ENCODE measurements around the gene CTNNBL1.

Gene CTNNBL1

DNA sequence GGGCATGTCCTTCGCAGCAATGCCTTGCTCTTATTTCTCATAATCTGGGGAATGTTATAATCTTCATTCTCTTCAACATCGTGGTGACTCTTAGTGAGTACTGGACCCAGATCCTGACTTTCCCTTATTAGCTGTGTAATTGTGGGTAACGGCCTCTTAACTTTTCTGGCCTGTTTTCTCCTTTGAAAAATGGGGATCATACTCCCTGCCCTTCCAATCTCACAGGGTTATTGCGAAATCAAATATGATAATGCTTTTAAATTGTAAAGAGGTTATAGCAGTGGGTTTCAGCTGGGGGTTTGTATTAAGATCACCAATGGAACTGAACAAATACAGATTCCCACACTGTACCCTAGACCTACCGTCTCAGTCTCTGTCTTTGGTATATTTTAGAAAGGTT is 77.1 kb downstream of the CTNNBL1 start:
- no peak overlapping the region for H3K4me3 ChIP-seq (ENCODE audit: low read depth, low read length)
- TF ChIP-seq, protein P1, sequence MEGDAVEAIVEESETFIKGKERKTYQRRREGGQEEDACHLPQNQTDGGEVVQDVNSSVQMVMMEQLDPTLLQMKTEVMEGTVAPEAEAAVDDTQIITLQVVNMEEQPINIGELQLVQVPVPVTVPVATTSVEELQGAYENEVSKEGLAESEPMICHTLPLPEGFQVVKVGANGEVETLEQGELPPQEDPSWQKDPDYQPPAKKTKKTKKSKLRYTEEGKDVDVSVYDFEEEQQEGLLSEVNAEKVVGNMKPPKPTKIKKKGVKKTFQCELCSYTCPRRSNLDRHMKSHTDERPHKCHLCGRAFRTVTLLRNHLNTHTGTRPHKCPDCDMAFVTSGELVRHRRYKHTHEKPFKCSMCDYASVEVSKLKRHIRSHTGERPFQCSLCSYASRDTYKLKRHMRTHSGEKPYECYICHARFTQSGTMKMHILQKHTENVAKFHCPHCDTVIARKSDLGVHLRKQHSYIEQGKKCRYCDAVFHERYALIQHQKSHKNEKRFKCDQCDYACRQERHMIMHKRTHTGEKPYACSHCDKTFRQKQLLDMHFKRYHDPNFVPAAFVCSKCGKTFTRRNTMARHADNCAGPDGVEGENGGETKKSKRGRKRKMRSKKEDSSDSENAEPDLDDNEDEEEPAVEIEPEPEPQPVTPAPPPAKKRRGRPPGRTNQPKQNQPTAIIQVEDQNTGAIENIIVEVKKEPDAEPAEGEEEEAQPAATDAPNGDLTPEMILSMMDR (IDR thresholded peaks at IDR 0.05; ENCODE audit: low read depth, low read length), result no peak

DNA sequence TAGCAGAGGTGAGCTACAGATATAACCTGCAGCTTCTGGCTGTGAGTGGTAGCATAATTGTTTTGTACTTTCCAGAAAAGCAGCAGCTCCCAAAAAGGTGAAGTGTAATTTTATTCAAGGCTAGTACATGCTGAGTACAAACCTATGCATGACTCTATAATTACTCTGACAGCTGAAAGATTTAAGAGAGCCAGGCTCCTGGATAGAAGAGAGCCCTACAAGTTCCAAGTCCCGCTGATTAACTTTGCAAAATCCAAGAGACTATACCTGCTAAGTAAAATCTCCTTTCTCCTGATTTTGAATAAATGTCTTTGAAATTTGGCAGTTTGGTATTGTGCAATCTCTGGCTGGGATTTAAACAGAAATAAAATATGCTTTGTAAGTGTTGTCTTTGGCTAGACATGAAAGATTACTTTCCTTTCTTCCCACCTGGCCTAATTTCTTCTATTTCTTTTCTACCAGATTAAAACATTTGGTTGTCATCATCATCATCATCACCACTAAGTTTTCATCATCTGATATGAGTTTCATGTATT is 79.5 kb downstream of the CTNNBL1 start:
- H3K4me3 ChIP-seq (ENCODE audit: low read depth, low read length), result no peak overlapping the region
- TF ChIP-seq, protein P1 (IDR thresholded peaks at IDR 0.05; ENCODE audit: low read depth, low read length), result no peak

DNA sequence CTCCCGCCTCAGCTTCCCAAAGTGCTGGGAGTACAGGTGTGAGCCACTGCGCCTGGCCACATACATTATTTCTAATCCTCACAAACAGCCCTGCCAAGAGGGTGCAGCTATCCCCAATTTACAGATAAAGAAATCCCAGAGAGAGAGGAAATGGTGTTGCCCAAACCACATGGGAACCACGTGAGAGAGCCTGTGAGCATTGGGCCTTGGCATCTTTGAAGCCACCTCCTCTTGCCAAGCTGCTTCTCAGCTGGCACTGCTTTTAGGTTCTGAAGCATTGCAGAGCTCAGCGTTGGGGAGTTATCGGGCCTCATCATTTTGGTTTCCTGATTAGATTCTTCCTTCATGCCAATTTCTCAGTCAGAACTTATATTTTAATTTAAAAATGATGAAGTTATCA is 80.3 kb downstream of the CTNNBL1 start:
- no peak overlapping the region for H3K4me3 ChIP-seq (ENCODE audit: low read depth, low read length)
- TF ChIP-seq, protein P1 (IDR thresholded peaks at IDR 0.05; ENCODE audit: low read depth, low read length), result no peak

DNA sequence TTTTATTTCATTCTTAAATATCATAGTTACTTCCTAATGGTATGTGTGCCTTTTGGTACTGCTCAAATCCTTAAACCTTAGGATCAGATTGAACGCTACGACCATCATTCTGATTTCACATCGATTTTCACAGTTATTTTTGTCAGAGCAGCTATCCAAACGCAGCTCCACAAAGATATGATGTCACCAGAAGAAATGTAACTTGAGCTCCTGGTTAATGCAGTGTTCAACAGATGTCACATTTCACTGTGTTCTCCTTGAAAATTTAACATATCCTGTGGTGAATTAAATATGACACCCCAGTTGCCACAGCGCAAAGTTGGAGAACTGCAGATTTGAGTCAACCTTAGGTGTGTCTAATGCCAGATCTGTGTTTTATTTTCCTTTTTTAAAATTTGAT is 81.4 kb downstream of the CTNNBL1 start:
- no peak overlapping the region for H3K4me3 ChIP-seq (ENCODE audit: low read depth, low read length)
- TF ChIP-seq, protein P1 (IDR thresholded peaks at IDR 0.05; ENCODE audit: low read depth, low read length), result no peak

DNA sequence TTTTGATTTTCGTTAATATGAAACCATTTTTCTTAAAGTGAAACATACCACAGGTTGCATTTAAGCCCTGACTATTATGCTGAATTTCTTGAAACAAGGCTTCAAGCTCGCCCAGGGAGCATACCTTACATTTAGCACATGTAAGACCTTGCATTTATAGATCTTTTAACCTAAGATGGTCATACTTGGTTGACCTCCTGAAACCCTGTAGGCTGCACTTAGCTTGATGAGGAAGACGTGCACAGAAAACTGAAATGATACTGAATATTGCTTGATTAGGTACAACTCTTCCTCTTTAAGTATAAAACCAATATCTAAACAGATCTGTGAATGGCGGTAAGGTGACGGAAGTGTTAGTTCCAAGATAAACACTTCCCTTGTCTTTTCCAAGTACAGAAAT is 82.2 kb downstream of the CTNNBL1 start:
- no peak overlapping the region for H3K4me3 ChIP-seq (ENCODE audit: low read depth, low read length)

DNA sequence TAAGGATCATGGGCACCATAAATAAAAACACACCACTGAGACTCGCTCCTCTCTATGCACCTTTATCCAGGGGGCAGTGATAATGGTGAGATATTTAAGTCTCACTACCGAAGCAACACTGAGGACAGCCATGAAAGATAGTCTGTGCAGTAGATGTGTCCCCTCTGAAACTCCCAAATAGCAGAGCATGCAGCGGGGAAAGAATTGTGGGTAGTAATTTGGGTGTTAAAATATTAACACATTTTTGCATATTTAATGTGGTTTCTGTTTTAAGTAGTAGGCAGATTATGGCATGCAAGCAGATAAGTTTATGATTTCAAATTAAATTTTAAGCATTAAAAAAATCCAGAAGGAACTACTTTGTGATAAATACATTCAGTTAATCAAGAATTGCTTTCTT is 82.7 kb downstream of the CTNNBL1 start:
- TF ChIP-seq, protein P1 (IDR thresholded peaks at IDR 0.05; ENCODE audit: low read depth, low read length), result no peak
- no peak overlapping the region for H3K4me3 ChIP-seq (ENCODE audit: low read depth, low read length)

More for the DNA sequence above, 82.2 kb downstream of the CTNNBL1 start:
- TF ChIP-seq, protein P1 (IDR thresholded peaks at IDR 0.05; ENCODE audit: low read depth, low read length), result no peak

DNA sequence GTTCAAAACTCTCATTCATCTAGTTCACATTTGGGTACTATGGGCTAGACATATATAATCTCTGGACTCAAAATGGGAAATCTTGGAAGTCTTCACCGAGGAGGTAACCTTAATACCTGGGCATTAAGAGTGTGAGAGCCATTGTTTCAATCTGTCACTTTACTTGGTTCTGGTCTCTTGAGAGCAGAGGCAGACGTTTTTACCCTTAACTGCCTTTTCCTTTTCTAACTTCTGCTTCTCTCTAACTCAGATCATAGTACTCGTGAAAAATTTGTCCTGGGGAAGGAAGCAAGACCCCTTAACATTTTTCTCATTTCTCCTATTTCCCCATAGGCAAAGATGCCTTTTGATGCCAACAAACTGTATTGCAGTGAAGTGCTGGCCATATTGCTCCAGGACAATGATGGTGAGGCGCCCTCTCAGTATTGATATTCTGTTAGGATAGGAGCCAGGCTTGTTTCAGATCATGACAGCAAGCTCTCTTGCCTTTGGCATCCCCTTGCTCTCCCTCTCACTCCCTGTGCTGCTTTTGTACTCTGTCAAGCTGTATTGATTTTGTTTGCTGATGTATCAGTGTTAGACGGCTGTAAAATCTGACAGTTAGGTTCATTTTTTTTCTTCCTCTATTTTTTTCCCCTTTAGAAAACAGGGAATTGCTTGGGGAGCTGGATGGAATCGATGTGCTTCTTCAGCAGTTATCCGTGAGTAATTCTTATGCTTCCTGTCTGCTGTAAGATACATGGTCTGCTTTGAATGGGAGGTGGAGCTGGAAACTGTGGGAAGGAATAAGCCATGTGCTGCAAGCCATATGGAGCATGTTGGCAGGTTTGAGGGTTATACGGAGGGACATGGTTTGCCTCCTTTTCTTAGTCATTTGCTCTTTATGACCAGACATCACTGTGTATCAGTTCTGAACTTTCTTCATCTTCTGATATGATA is 83.5 kb downstream of the CTNNBL1 start:
- TF ChIP-seq, protein P1 (IDR thresholded peaks at IDR 0.05; ENCODE audit: low read depth, low read length), result no peak
- H3K4me3 ChIP-seq (ENCODE audit: low read depth, low read length), result no peak overlapping the region

Measured in WI38 (cell line).